Panc1 (cell line): ENCODE results near the gene POLA1.

ENCODE experiments used
- POLR2AphosphoS5 ChIP-seq: IDR thresholded peaks from 2 replicates; pipeline ENCODE4 v1.6.1; 2012; ENCODE audit warnings: mild to moderate bottlenecking, low read depth, low read length, moderate library complexity
- TF ChIP-seq, protein P1 (sequence below): fragments of 450-650 bp; IDR thresholded peaks from 2 replicates; pipeline ENCODE4 v1.5.1; 2017; ENCODE audit warnings: mild to moderate bottlenecking
- TF ChIP-seq, protein P2 (sequence below), 2 experiments: IDR thresholded peaks; 2 replicates each; pipeline ENCODE4 v1.6.1; 2011 to 2012; ENCODE audit warnings: low read depth in 2 of 2, control low read depth in 1 of 2, low read length in 1 of 2, mild to moderate bottlenecking in 1 of 2, moderate library complexity in 1 of 2; ENCODE audit not compliant: insufficient read depth in 1 of 2

DNA sequence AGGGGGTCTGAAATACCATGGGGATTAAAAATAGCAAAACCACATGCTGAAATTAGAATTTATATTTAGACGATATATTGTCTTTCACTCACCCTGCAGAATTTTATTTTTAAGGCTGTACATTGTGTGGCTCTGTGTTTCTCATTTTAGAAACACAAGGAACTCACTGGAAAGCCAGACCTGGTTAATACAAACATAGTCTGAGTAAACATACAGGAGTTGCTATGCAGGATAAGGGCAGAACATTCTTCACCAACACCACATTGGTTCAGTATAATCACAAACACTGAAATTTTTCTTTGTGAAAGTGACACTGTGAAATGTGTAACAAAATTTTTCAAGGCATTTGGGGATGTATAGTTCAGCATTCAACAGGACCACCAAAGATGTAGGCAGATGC, 206.5 kb downstream of the POLA1 start:
- TF ChIP-seq, protein P1, sequence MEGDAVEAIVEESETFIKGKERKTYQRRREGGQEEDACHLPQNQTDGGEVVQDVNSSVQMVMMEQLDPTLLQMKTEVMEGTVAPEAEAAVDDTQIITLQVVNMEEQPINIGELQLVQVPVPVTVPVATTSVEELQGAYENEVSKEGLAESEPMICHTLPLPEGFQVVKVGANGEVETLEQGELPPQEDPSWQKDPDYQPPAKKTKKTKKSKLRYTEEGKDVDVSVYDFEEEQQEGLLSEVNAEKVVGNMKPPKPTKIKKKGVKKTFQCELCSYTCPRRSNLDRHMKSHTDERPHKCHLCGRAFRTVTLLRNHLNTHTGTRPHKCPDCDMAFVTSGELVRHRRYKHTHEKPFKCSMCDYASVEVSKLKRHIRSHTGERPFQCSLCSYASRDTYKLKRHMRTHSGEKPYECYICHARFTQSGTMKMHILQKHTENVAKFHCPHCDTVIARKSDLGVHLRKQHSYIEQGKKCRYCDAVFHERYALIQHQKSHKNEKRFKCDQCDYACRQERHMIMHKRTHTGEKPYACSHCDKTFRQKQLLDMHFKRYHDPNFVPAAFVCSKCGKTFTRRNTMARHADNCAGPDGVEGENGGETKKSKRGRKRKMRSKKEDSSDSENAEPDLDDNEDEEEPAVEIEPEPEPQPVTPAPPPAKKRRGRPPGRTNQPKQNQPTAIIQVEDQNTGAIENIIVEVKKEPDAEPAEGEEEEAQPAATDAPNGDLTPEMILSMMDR = no peak
- TF ChIP-seq POLR2AphosphoS5 = no peak
- TF ChIP-seq, protein P2, sequence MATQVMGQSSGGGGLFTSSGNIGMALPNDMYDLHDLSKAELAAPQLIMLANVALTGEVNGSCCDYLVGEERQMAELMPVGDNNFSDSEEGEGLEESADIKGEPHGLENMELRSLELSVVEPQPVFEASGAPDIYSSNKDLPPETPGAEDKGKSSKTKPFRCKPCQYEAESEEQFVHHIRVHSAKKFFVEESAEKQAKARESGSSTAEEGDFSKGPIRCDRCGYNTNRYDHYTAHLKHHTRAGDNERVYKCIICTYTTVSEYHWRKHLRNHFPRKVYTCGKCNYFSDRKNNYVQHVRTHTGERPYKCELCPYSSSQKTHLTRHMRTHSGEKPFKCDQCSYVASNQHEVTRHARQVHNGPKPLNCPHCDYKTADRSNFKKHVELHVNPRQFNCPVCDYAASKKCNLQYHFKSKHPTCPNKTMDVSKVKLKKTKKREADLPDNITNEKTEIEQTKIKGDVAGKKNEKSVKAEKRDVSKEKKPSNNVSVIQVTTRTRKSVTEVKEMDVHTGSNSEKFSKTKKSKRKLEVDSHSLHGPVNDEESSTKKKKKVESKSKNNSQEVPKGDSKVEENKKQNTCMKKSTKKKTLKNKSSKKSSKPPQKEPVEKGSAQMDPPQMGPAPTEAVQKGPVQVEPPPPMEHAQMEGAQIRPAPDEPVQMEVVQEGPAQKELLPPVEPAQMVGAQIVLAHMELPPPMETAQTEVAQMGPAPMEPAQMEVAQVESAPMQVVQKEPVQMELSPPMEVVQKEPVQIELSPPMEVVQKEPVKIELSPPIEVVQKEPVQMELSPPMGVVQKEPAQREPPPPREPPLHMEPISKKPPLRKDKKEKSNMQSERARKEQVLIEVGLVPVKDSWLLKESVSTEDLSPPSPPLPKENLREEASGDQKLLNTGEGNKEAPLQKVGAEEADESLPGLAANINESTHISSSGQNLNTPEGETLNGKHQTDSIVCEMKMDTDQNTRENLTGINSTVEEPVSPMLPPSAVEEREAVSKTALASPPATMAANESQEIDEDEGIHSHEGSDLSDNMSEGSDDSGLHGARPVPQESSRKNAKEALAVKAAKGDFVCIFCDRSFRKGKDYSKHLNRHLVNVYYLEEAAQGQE (IDR thresholded peaks at IDR 0.05; ENCODE audit: insufficient read depth in 1 of 2, low read depth in 2 of 2, low read length in 1 of 2) = no peak
